ENCODE data around the gene SAPCD1. TPM values are rescaled to one million over a fixed set of nuclear protein-coding genes. Genes with fewer than 3 reads are reported as not detected.

SAPCD1 gene
- total RNA-seq, result 3.9 TPM

DNA sequence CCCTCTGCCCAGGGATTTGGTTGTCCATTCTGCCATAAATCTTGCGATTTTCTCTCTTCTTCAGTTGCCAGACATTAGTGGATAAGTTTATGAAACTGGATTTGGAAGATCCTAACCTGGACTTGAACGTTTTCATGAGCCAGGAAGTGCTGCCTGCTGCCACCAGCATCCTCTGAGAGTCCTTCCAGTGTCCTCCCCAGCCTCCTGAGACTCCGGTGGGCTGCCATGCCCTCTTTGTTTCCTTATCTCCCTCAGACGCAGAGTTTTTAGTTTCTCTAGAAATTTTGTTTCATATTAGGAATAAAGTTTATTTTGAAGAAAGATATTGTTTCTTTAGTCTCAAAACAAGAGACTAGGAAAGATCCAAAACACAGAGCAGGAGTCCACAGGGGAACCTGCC is at the start of gene SAPCD1:
TSS of gene SAPCD1 (plus strand) at position 301 of the 400 bp plus-strand sequence. CDS start 399 bp downstream, outside the sequence.
- no peak for DNase-seq

- DNase-seq, result no peak
Observed at GRCh38 chr6:31713465-31713864, 49.0 kb upstream of the SAPCD1 start.

GRCh38 chr6:31713991-31714684 is 48.3 kb upstream of the SAPCD1 start:
- no peak for DNase-seq

DNA sequence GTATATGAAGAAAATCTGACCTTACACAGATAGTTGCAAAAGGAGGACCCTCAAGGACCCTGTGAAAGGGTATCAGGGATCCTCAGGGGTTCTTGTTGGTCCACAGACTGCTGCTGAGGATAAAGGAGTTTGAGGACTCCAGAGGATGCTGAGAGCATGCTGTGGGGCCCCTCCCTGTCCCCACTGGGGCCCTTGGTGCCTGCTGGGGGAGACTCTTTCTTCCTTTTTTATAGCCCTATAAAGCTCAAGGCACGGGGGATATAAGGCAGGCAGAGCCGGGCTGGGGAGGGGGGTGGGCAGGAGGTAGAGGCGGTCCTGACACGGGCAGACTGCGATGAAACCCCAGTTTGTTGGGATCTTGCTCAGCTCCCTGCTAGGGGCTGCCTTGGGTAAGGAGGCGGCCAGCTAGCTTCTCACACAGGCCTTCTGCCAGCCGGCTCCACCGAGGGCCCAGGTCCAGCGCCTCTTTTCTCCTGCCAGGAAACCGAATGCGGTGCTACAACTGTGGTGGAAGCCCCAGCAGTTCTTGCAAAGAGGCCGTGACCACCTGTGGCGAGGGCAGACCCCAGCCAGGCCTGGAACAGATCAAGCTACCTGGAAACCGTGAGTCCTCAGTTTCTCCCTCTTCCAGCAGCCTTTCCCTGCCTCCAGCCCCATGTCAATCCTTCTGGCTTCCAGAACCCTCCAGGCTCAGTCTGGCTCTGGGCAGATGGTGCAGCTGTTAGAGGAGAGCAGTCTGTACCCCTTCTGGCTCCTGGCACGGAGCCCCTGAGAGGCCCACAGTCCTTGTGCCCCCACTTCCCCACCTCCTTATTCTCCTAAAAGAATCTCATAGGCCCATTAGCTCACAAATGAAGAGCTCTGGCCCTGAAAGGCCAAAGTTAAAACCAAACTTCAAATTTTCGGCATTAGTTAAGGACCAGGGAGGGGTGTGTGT is 47.2 kb upstream of the SAPCD1 start, which contains the start of gene LY6G6D:
TSS of gene LY6G6D (plus strand) at position 327 of the 937 bp plus-strand sequence. CDS start at position 335, 8 bp downstream.
- no peak for DNase-seq

DNA sequence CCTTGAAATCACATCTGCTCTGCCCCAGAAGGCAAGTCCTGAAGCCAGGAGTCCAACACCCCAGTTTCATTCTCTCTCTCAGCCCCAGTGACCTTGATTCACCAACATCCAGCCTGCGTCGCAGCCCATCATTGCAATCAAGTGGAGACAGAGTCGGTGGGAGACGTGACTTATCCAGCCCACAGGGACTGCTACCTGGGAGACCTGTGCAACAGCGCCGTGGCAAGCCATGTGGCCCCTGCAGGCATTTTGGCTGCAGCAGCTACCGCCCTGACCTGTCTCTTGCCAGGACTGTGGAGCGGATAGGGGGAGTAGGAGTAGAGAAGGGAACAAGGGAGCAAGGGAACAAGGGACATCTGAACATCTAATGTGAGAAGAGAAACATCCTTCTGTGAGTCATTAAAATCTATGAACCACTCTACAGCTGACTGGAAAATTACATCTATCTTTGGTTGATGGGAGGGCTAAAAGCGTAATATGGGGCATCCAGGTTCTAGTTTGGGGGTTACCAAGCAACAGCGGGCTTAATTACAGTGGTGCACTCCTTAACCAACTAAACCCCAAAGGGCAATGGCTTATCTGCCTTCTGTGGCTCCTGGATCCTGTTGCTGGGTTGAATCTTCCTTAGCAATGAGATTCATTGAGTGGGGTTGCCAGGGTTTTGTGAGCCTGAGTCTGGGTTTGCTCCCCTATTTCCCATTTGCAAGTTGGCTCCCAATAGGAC is 44.8 kb upstream of the SAPCD1 start:
- no peak for DNase-seq

GRCh38 chr6:31718265-31718664 is 44.2 kb upstream of the SAPCD1 start:
- no peak for DNase-seq

DNA sequence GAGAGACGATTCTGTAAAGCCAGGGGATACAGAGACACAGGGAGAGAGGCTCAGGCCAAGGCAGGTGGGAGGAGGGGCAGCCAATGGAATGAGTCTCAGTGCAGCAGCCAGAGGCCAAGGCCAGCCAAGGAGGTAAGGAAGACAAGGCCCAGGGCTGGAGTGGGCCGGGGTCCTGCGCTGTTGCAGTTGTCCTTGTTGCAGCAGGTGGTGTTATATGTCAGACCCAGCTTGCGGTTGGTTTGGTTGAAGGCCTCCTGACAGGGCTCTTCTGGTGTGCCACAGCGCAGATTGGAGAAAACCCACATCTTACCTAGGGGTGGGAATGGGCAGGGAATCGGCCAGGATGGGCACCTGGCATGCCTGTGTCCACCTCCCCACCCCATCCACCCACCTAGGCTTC is 43.5 kb upstream of the SAPCD1 start:
- no peak for DNase-seq

- DNase-seq, result no peak
Observed at GRCh38 chr6:31720196-31720770, 42.2 kb upstream of the SAPCD1 start.

DNA sequence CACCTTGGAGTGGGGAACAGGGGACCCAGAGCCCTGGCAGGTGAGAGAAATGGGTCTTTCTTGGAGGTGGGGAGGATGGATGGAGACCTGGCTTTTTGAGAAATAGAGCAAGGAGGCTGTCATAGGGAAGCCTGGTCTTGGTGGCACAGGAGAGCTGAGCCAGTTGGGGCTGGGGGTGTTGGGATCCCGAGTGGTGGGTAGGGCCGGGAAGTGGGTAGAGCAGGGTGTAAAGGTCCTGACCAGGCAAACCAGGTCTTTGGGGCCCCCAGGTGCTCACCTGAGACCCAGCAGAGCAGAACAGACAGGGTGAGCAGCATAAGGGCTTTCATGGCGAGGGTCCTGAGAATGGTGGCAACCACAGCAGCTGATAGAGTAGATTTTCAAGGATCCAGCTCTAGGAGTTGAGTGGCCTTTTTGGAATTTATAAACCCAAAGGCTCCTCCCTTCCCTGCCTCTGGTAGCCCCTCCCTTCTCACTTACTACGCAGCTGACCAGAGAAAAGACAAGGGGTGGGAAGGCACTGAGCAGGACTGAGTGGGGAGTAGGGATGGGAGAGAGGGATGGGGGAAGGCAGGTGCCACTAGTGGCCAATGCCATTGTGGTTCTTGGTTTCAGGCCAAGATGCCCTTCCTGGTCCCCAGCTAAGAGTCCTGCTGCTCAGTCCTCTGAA is 41.0 kb upstream of the SAPCD1 start, which contains the start of gene LY6G6C:
TSS of gene LY6G6C (minus strand) at position 396 of the 670 bp plus-strand sequence. CDS start at position 329, 67 bp downstream.
- DNase-seq, result no peak

DNA sequence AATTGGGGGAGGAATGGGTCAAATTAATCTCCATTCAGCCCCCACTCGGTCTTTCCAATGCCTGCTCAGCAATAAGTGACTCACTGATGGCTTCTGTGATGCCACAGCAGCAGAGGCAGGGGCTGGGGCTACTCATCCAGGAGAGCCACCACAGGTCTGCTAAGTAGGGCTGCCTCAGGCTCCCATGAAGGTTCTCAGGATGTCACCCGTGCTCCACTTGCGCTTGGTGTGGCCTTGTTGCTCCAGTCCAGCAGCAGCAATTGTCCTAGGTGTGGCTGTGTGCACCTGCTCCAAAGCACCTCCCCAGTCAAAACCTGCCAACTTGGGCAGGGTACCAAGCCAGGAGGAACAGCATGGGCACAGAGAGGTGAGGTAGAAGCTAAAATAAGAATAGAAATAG is 40.3 kb upstream of the SAPCD1 start:
- DNase-seq, result no peak

GRCh38 chr6:31723245-31723979 is 39.0 kb upstream of the SAPCD1 start, which contains the start of gene MPIG6B:
Gene MPIG6B (plus strand): TSS chr6:31723373. CDS start chr6:31723384, 11 bp downstream.
- DNase-seq, result no peak

GRCh38 chr6:31723980-31724691 is 38.3 kb upstream of the SAPCD1 start:
- no peak for DNase-seq

DNA sequence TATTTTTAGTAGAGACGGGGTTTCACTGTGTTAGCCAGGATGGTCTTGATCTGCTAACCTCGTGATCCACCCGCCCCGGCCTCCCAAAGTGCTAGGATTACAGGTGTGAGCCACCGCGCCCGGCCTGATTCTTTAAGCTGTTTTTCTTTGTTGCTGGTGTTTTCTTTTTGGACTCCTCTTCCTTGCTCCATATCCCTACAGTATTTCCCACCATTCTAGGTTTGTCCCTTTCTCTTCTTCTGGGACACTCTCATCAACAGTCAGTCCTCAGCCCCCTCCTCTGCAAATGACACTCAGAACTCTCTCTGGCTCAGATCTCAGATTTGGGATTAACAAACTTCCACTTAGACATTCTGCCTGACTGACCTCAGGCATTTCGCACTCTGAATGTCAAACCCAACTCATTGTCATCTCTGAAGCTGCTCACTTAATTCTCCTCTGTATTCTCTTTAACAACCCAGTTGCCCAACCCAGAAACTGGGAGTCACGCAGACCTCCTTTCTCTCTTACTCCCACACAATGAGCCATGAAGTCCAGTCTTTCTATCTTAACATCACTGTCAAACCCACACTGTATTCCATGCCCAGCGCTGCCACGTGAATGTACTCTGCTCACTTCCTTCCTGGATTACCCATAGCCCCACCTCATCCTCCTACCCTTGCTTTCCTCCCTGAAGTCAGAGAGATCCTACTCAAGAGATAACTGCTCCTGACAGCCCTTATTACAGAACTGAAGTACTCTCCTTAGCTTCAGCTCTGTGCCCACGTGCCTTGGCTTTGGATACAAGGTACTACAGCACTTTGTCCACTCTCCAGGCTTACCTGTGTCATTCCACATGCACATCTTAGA is 36.7 kb upstream of the SAPCD1 start:
- DNase-seq, result no peak

- no peak for DNase-seq
Observed at GRCh38 chr6:31727034-31727716, 35.3 kb upstream of the SAPCD1 start.

DNA sequence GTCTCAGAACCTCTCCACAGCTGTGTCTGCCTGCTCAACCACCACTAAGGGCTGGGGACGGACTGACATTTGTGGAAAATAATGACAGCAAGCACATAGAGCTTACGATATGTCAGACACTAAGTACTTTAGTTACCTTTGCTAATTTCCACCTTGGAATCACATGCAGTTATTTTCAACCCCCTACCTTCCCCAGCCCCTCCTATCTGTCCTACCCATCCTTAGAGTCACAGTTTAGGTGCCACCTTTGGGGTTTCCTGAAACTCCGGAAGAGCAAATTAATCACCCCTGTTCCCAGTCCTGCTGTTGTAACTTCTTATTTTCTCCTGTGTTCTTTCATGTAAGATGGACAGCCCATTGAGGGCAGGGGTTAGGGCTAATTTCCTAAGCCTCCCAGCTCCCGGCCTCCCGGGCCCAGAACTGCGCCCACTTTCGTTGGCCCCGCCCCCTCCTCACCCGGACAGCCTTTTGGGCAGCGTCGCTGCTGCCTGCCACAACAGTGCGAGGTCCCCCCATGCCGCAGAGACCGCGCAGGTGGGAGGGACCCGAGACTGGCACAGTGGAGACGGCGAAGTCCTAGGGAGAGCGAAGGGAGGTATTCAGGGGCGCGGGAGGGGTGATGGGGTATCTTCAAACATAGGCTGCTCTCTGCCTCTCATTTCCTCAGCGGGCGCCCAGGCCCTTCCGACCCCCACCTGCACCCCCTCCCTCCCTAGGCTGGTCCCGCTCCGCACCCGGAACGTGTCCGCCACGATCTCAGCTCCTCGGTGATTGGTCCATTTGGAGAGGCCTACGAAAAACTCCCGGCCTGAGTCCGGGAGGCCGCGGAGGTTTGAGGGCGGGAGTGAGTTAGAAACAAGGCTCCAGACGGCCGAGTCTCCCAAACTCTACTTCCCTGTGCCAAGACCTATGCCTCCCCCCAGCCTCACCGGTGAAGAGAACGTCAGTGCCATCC is 34.5 kb upstream of the SAPCD1 start:
- DNase-seq, result no peak

DNA sequence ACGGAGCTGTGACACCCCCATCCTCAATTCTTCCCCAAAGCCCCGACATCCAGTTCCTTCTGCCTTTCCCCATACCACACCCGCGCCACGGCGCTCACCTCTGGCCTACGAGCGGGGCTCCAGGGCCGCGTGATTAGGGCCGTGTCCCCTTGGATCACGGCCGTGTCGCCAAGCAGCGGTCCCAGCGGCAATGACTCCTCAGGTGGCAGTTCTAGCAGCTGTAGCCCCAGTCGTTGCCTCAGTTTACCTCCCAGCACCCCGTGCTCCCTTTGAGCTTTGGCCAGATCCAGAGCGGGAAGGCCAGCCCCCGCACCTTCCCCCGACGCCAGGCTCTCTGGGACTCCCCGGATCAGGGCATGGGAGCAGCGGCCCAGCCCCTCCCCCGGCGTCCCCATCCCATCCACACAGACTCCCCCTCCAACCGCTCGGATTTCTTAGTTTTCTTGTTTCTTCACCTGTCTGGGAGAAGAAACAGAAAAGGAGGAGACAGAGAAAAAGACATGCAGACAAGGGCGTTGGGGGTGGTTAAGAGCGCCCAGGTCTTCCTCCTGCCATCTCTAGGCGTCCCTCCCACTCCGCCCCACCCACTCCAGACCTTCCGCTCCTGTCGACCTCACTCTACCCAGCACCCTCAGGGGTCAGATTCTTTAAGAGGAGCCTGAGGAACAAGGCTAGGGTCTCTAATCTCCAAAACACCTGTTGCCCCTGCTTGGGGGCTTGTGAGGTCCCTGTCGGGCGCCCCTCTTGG is 33.5 kb upstream of the SAPCD1 start, which contains the start of gene DDAH2:
TSS of gene DDAH2 (minus strand) at position 533 of the 748 bp plus-strand sequence. CDS start at position 395, 138 bp downstream.
- no peak for DNase-seq
